ENCODE measurements around the gene C1orf21. TPM values are rescaled to one million over a fixed set of nuclear protein-coding genes. Genes with fewer than 3 reads are reported as not detected.

Gene C1orf21
- total RNA-seq, 1 donor from 2014 or later = 3.4 TPM

DNA sequence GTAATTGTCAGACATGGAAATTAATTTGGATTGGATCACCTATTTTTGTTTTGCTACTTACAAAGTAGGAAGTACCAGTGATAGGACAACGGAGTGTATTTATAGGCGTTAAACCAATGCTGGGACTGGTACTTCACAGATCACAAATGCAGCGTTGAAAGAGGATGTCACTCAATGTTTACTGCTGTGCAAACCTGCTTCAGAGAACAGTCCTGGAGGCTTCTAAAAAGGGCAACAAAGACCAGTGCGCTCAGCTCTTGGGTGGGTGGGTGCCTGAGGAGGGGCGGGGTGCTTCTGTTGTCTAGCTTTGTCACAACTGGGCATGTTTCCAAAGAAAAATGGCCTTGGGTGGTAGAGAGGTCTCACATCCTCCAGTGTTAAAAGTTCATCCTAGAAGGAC lies 2.1 kb downstream of the C1orf21 start:
- intact Hi-C loops (cut with micrococcal nuclease) = loop anchor here (2.0 to 10.0 kb wide), 5 partner anchors 227 to 658 kb away; partner anchors contain the start of genes EDEM3, RNF2 and TSEN15
- Mint-ChIP-seq H3K27ac (no peak overlapping the region), H3K36me3 (ENCODE audit: low read depth) (no peaks in the 10 kb centered on the region), H3K27me3 (ENCODE audit: low read depth) (peaks cover 68% of the 10 kb centered on the region), H3K9me3 (no peaks in the 10 kb centered on the region), H3K4me3 (ENCODE audit: low read depth) (no peak overlapping the region), H3K4me1 (ENCODE audit: low read depth) (peaks cover 22% of the 10 kb centered on the region)
- DNase-seq (ENCODE audit: low spot score) = no peak

DNA sequence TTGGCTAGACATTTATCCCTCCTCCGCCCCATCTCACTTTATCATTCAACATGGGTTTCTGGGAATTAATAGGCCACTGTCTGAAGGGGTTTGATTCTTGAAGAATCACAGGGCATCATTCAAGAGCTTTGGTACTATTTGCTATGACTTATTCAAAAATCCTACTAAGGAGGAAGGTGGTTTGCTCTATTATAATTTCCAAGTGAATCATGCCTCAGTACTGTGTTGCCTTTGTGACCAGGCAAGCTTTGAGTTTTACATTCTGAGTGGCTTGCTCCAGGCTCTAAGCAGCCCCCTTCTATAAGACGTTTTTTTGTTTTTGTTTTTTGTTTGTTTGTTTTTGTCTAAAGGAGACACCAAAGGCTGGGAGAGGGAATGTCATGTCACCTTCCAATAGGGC lies 2.6 kb downstream of the C1orf21 start:
- Mint-ChIP-seq H3K4me3 (ENCODE audit: low read depth) (no peak overlapping the region), H3K9me3 (no peaks in the 10 kb centered on the region), H3K4me1 (ENCODE audit: low read depth) (peaks cover 22% of the 10 kb centered on the region), H3K27me3 (ENCODE audit: low read depth) (peaks cover 63% of the 10 kb centered on the region), H3K27ac (no peak overlapping the region), H3K36me3 (ENCODE audit: low read depth) (no peaks in the 10 kb centered on the region)
- intact Hi-C loops (cut with micrococcal nuclease) = loop anchor here (2.0 to 10.0 kb wide), 5 partner anchors 227 to 658 kb away; partner anchors contain the start of genes EDEM3, RNF2 and TSEN15
- no peak for DNase-seq (ENCODE audit: low spot score)

GRCh38 chr1:184390889-184391288 lies 4.1 kb downstream of the C1orf21 start:
- DNase-seq (ENCODE audit: low spot score) = no peak
- H3K27me3 Mint-ChIP-seq (ENCODE audit: low read depth) = peaks cover 51% of the 10 kb centered on the region
- intact Hi-C loops (cut with micrococcal nuclease) = no loop called here
- no peaks in the 10 kb centered on the region for H3K36me3 Mint-ChIP-seq (ENCODE audit: low read depth)
- no peaks in the 10 kb centered on the region for H3K9me3 Mint-ChIP-seq
- H3K27ac Mint-ChIP-seq = no peak overlapping the region
- H3K4me3 Mint-ChIP-seq (ENCODE audit: low read depth) = no peak overlapping the region
- peaks cover 23% of the 10 kb centered on the region for H3K4me1 Mint-ChIP-seq (ENCODE audit: low read depth)

DNA sequence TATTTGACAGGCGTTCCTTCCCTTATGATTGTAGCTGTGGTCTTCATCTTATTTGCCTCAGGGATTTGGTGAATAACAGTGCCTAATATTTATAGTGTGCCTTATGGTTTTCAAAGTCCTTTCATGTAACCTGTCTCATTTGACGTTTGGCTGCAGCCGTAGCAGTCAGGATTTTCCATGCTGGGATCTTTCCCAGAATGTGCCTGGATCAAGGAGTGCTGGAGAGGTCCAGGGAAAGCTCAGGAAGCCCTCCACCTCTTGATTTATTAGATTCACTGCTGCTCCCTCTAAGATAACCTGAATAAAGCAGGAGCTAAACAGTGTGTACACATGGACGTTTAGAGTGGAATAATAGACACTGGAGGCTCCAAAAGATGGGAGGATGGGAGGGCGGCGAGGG lies 5.2 kb downstream of the C1orf21 start:
- Mint-ChIP-seq H3K9me3 (no peaks in the 10 kb centered on the region), H3K27me3 (ENCODE audit: low read depth) (peaks cover 54% of the 10 kb centered on the region), H3K4me1 (ENCODE audit: low read depth) (peaks cover 23% of the 10 kb centered on the region), H3K27ac (no peak overlapping the region), H3K4me3 (ENCODE audit: low read depth) (no peak overlapping the region), H3K36me3 (ENCODE audit: low read depth) (no peaks in the 10 kb centered on the region)
- DNase-seq (ENCODE audit: low spot score) = no peak
- intact Hi-C loops (cut with micrococcal nuclease) = no loop called here

- Mint-ChIP-seq H3K9me3 (no peaks in the 10 kb centered on the region), H3K27me3 (ENCODE audit: low read depth) (peaks cover 53% of the 10 kb centered on the region), H3K36me3 (ENCODE audit: low read depth) (no peaks in the 10 kb centered on the region), H3K4me3 (ENCODE audit: low read depth) (no peak overlapping the region), H3K4me1 (ENCODE audit: low read depth) (peaks cover 18% of the 10 kb centered on the region), H3K27ac (no peak overlapping the region)
- intact Hi-C loops (cut with micrococcal nuclease) = no loop called here
- no peak for DNase-seq (ENCODE audit: low spot score)
Measured at GRCh38 chr1:184392779-184393522, 6.1 kb downstream of the C1orf21 start.

DNA sequence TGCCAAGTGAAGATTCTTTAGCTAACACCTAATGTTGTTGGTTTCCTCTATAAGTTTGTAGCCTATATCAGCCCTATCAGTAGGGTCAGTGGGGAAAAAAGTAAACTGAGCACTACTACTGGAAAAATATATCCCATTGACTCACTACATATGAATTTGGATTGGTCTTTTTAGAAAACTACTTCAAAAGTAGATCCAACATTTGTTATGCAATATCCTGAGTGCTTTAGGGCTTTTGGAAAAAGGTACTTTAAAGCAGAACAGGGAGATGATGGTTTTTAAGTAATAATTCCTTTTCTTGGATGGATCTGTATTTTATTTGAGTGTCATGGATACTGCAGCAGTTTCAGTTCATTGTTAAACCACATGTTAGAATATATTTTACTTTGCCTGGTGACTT lies 7.1 kb downstream of the C1orf21 start:
- Mint-ChIP-seq H3K4me3 (ENCODE audit: low read depth) (no peak overlapping the region), H3K27ac (no peak overlapping the region), H3K27me3 (ENCODE audit: low read depth) (peaks cover 43% of the 10 kb centered on the region), H3K36me3 (ENCODE audit: low read depth) (no peaks in the 10 kb centered on the region), H3K4me1 (ENCODE audit: low read depth) (peaks cover 11% of the 10 kb centered on the region), H3K9me3 (no peaks in the 10 kb centered on the region)
- intact Hi-C loops (cut with micrococcal nuclease) = no loop called here
- no peak for DNase-seq (ENCODE audit: low spot score)

DNA sequence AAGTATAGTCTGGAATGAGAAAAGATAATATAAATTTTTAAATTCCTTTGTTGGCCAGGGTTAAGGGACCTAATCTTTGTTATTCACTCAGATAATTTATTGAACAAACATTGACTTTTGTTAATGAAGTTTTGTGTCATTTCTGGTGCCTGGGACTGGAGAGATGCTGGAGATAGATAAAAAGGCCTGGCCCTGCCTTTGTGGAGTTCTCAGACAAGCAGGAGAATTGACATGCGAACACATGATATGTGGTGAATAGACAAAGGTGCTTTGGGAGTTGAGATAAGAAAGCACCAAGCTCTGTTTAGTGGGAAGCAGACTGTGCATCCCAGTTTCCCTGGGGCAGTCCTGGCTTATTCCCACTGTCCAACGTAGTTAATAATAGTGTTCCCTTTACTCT lies 8.5 kb downstream of the C1orf21 start:
- H3K4me1 Mint-ChIP-seq (ENCODE audit: low read depth) = peaks cover 8% of the 10 kb centered on the region
- H3K9me3 Mint-ChIP-seq = no peaks in the 10 kb centered on the region
- intact Hi-C loops (cut with micrococcal nuclease) = no loop called here
- H3K36me3 Mint-ChIP-seq (ENCODE audit: low read depth) = no peaks in the 10 kb centered on the region
- H3K27ac Mint-ChIP-seq = no peak overlapping the region
- H3K4me3 Mint-ChIP-seq (ENCODE audit: low read depth) = no peak overlapping the region
- DNase-seq (ENCODE audit: low spot score) = no peak
- peaks cover 32% of the 10 kb centered on the region for H3K27me3 Mint-ChIP-seq (ENCODE audit: low read depth)

- Mint-ChIP-seq H3K27me3 (ENCODE audit: low read depth) (peaks cover 29% of the 10 kb centered on the region), H3K9me3 (no peaks in the 10 kb centered on the region), H3K4me1 (ENCODE audit: low read depth) (peaks cover 8% of the 10 kb centered on the region), H3K4me3 (ENCODE audit: low read depth) (no peak overlapping the region), H3K36me3 (ENCODE audit: low read depth) (no peaks in the 10 kb centered on the region), H3K27ac (no peak overlapping the region)
- intact Hi-C loops (cut with micrococcal nuclease) = no loop called here
- DNase-seq (ENCODE audit: low spot score) = no peak
Measured at GRCh38 chr1:184395937-184396480, 9.2 kb downstream of the C1orf21 start.

DNA sequence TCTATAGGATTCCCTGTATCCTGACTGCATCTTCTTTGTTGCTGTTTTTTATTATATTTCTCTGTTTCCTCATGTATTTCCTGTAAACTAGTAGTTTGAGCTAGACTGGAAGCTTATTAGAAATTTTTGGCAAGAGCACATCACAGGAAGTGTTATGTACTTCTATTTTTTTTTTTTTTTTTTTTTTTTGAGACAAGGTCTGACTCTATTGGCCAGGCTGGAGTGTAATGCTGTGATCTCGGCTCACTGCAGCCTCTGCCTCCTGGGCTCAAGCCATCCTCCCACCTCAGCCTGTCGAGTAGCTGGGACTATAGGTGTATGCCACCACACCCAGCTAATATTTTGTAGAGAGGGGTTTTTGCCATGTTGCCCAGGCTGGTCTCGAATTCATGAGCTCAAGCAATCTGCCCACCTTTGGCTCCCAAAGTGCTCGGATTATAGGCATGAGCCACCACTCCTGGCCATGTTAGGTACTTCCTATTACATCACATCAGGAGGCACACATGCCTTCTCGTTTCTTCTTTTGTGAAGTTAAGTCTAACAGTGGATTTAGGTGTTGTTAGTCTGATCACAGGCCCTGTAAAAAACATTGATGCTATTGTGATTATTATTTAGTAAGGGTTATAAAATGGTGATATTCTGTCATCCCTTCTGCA lies 12.5 kb downstream of the C1orf21 start:
- no peak for DNase-seq (ENCODE audit: low spot score)
- intact Hi-C loops (cut with micrococcal nuclease) = no loop called here
- H3K36me3 Mint-ChIP-seq (ENCODE audit: low read depth) = no peaks in the 10 kb centered on the region
- H3K27me3 Mint-ChIP-seq (ENCODE audit: low read depth) = peaks cover 21% of the 10 kb centered on the region
- H3K4me1 Mint-ChIP-seq (ENCODE audit: low read depth) = peaks cover 8% of the 10 kb centered on the region
- no peak overlapping the region for H3K27ac Mint-ChIP-seq
- H3K9me3 Mint-ChIP-seq = no peaks in the 10 kb centered on the region
- no peak overlapping the region for H3K4me3 Mint-ChIP-seq (ENCODE audit: low read depth)

GRCh38 chr1:184403961-184404726 lies 17.3 kb downstream of the C1orf21 start:
- Mint-ChIP-seq H3K36me3 (ENCODE audit: low read depth) (no peaks in the 10 kb centered on the region), H3K4me1 (ENCODE audit: low read depth) (no peaks in the 10 kb centered on the region), H3K27ac (no peak overlapping the region), H3K27me3 (ENCODE audit: low read depth) (peaks cover 16% of the 10 kb centered on the region), H3K9me3 (no peaks in the 10 kb centered on the region), H3K4me3 (ENCODE audit: low read depth) (no peak overlapping the region)
- DNase-seq (ENCODE audit: low spot score) = no peak
- intact Hi-C loops (cut with micrococcal nuclease) = no loop called here

DNA sequence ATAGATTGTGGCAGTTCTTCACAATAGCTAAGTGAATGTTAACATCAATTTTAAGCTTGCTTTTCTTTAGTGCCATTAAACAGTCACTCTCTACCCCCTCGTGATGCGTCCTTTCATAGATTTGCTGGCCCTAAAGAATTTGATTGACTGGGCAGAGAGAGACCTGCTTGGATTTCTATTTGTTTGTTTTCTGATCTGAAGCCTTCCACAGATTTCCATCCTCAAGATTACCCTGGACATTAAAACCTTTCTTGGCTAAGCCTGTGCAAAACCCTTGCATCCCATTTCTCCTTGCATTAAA lies 17.8 kb downstream of the C1orf21 start:
- peaks cover 16% of the 10 kb centered on the region for H3K27me3 Mint-ChIP-seq (ENCODE audit: low read depth)
- H3K27ac Mint-ChIP-seq = no peak overlapping the region
- H3K4me3 Mint-ChIP-seq (ENCODE audit: low read depth) = no peak overlapping the region
- intact Hi-C loops (cut with micrococcal nuclease) = no loop called here
- H3K9me3 Mint-ChIP-seq = no peaks in the 10 kb centered on the region
- H3K4me1 Mint-ChIP-seq (ENCODE audit: low read depth) = no peaks in the 10 kb centered on the region
- no peak for DNase-seq (ENCODE audit: low spot score)
- H3K36me3 Mint-ChIP-seq (ENCODE audit: low read depth) = no peaks in the 10 kb centered on the region

DNA sequence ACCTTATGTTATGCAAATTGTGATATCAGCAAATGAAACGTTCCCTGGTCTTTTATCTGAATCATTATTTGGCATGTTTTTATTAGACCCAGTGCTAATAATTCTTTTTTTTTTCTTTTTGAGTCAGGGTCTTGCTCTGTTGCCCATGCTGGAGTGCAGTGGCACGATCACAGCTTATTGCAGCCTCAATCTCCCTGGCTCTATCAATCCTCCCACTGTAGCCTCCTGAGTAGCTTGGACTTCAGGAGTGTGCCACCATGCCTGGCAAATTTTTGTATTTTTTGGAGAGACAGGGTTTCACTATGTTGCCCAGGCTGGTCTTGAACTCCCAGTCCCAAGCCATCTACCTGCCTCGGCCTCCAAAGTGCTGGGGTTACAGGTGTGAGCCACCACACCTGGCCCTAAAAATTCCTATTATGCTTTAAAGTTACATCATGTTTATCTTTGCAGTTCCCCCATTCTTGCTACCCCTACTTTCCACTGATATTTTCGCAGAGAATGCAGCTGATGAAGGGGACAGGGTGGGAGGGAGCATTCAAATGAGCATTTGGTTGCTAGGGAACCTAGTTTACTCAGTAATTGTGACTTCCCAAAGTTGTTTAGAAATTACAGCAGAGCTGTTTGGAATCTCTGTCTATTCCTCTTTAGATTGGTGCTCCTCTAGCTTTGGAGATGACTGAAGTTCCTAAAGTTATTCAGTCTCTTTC lies 18.4 kb downstream of the C1orf21 start:
- no peak for DNase-seq (ENCODE audit: low spot score)
- Mint-ChIP-seq H3K9me3 (no peaks in the 10 kb centered on the region), H3K27me3 (ENCODE audit: low read depth) (peaks cover 14% of the 10 kb centered on the region), H3K27ac (no peak overlapping the region), H3K36me3 (ENCODE audit: low read depth) (no peaks in the 10 kb centered on the region), H3K4me3 (ENCODE audit: low read depth) (no peak overlapping the region), H3K4me1 (ENCODE audit: low read depth) (no peaks in the 10 kb centered on the region)
- intact Hi-C loops (cut with micrococcal nuclease) = no loop called here

All from activated T-helper 2 cell treated with anti-CD3 and anti-CD28 coated beads, Interferon-gamma antibody, Interleukin-2, Interleukin-4, amounts not matched to agents 10 μg/mL and 5 μg/mL and 100 μg/mL, durations not matched to agents 14 hours and 24 hours and 36 hours (primary cell).